Upper lobe of left lung (tissue), 6 donors: ENCODE measurements around the gene RPL38. TPM values are rescaled to one million over a fixed set of nuclear protein-coding genes. Genes with fewer than 3 reads are reported as not detected.
A peak's percentile ranks its signal among the peaks of the same experiment; 100 is the strongest.

Source experiments
- ATAC-seq, 2 donors: fragments of 200-7000 bp; cut with Tn5 transposase; one replicate each; pipeline ENCODE4 v1.9.1; 2022; ENCODE audit warnings: mild to moderate bottlenecking in 2 of 2, moderate library complexity in 2 of 2; ENCODE audit not compliant: low FRiP score in 2 of 2
- DNase-seq, 2 donors: peaks; one replicate each; pipeline ENCODE4 v3.0.0-alpha.2; 2019 to 2020
- H3K27ac ChIP-seq, 4 donors: fragments of 200-600 bp; sonication (generic); one replicate each; pipeline ENCODE4 v1.5.1; 2016 to 2019
- H3K27me3 ChIP-seq, 4 donors: fragments of 200-600 bp; sonication (generic); one replicate each; pipeline ENCODE4 v1.5.1; 2017 to 2019
- H3K36me3 ChIP-seq, 4 donors: fragments of 200-600 bp; sonication (generic); one replicate each; pipeline ENCODE4 v1.5.1; 2016 to 2019
- H3K4me1 ChIP-seq, 4 donors: fragments of 200-600 bp; sonication (generic); one replicate each; pipeline ENCODE4 v1.5.1; 2018 to 2019
- H3K4me3 ChIP-seq, 4 donors: fragments of 200-600 bp; sonication (generic); one replicate each; pipeline ENCODE4 v1.5.1; 2017 to 2019; ENCODE audit warnings: mild to moderate bottlenecking in 2 of 4, moderate library complexity in 1 of 4
- H3K9me3 ChIP-seq, 4 donors: fragments of 200-600 bp; sonication (generic); one replicate each; pipeline ENCODE4 v1.5.1; 2018 to 2019
- CTCF ChIP-seq, 6 experiments: fragments of 450-650 bp in 4 of 6; fragments of 200-600 bp in 2 of 6; sonication (generic) in 2 of 6; IDR thresholded peaks; one replicate each; pipeline ENCODE4 v1.5.1; 2016 to 2019; ENCODE audit warnings: antibody characterized with exemption in 6 of 6
- EP300 ChIP-seq, 4 donors: sonication (generic); formaldehyde crosslinking; IDR thresholded peaks; one replicate each; pipeline ENCODE4 v1.5.1; 2017; ENCODE audit warnings: antibody characterized with exemption in 4 of 4, control low read depth in 2 of 4
- POLR2A ChIP-seq, 4 donors: fragments of 450-650 bp; IDR thresholded peaks; one replicate each; pipeline ENCODE4 v1.5.1; 2016 to 2017; ENCODE audit warnings: antibody characterized with exemption in 4 of 4, mild to moderate bottlenecking in 2 of 4
- POLR2AphosphoS5 ChIP-seq, 2 donors: sonication (generic); formaldehyde crosslinking; IDR thresholded peaks; one replicate each; pipeline ENCODE4 v1.5.1; 2017; ENCODE audit warnings: antibody characterized with exemption in 2 of 2
- WGBS, 2 donors: methylation state at CpG; one replicate each; pipeline ENCODE4 v1.1.5; 2017 to 2018; 5-methylcytosine and 5-hydroxymethylcytosine counted together
- total RNA-seq, 6 donors: library from RNA; depleted of rRNA in 4 of 6; stranded (reverse); fragments of >200 nt in 4 of 6; gene quantifications; one replicate each; pipeline versions ENCODE4 v1.1.0 to v1.2.1, GENCODE V29; 2016 to 2021
- donor health status: DM: no; HTN: no; CAD: no; lungs with moderate emphysema.
- donor health status: DM: no; HTN: yes; CAD: no; lungs with severe emphysema.

Gene RPL38
- total RNA-seq, 6 donors from 2014 or later: 334 to 709 (median 485) TPM

DNA sequence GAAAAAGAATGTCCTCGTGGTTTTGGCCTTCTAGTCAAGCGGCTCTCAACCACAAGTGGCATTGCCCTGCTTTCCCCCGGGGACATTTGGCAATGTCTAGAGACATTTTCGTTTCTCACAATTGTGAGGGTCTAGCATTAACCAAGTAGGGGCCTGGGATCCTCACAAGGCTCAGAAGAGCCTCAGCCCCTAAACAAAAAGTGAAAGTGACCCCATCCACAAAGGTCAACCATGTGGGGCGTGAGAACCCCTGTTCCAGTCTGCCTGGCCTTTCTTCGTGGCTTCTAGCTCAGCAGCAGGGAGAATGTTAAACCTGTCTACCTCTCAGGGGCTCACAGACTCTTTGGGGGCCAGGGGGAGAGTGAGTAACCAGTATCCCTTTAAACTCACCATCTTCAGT lies 4.8 kb upstream of the RPL38 start:
- TF ChIP-seq CTCF (IDR thresholded peaks at IDR 0.05) (no peak), EP300 (IDR thresholded peaks at IDR 0.05) (no peak), POLR2AphosphoS5 (IDR thresholded peaks at IDR 0.05) (no peak), POLR2A (IDR thresholded peaks at IDR 0.05) (no peak)
- DNase-seq: no peak
- 51 to 75% methylated on average over 5 to 6 of the region's 6 CpGs for WGBS, 2 donors

GRCh38 chr17:74199306-74200092 lies 4.0 kb upstream of the RPL38 start:
- Histone ChIP-seq H3K36me3 (peaks cover 0 to 3% (median 0%) of the 10 kb centered on the region in 4 donors), H3K9me3 (no peaks in the 10 kb centered on the region), H3K4me3 (peak overlapping the region in 2 of 4 donors; percentile 12 to 17), H3K4me1 (peaks cover 11 to 23% (median 12%) of the 10 kb centered on the region in 4 donors), H3K27ac (no peak overlapping the region), H3K27me3 (peaks cover 0 to 2% (median 0%) of the 10 kb centered on the region in 4 donors)
- WGBS, 2 donors: 27 to 37% methylated on average over 19 to 35 of the region's 35 CpGs
- peak; percentile 64 to 70 for ATAC-seq
- DNase-seq: peak; percentile 72 to 93
- no peak for TF ChIP-seq POLR2AphosphoS5 (IDR thresholded peaks at IDR 0.05)
- peak; percentile 85 to 98 (median 88) for TF ChIP-seq CTCF (IDR thresholded peaks at IDR 0.05)
- no peak for TF ChIP-seq POLR2A (IDR thresholded peaks at IDR 0.05)

More for the DNA sequence above, 4.8 kb upstream of the RPL38 start:
- peaks cover 7 to 16% (median 7%) of the 10 kb centered on the region in 4 donors for H3K4me1 ChIP-seq
- H3K4me3 ChIP-seq: no peak overlapping the region
- H3K36me3 ChIP-seq: no peaks in the 10 kb centered on the region
- ATAC-seq: no peak
- peaks cover 0 to 2% (median 0%) of the 10 kb centered on the region in 4 donors for H3K27me3 ChIP-seq
- no peak overlapping the region for H3K27ac ChIP-seq
- no peaks in the 10 kb centered on the region for H3K9me3 ChIP-seq

DNA sequence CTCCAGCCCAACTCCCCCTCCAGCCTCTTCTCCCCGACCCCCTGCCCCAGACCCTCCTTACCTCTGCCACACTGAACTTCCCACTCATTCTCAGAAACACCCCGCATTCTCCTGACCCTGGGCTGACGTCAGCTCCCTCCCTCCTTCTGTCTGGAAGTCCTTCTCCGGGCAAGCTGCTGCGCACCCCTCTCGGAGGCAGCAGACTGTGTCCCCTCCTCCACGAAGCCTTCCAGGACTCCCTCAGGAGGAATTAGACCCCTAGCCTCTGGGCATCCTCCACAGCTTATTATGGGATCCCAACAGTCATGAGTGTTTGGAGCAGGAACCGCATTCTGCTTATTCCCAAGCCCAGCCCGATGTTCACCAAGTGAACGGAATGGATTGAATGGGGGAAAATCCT lies 3.4 kb upstream of the RPL38 start:
- no peaks in the 10 kb centered on the region for H3K9me3 ChIP-seq
- ATAC-seq: no peak
- no peak overlapping the region for H3K4me3 ChIP-seq
- H3K27me3 ChIP-seq: peaks cover 0 to 2% (median 0%) of the 10 kb centered on the region in 4 donors
- H3K4me1 ChIP-seq: peaks cover 17 to 29% (median 18%) of the 10 kb centered on the region in 4 donors
- peaks cover 0 to 10% (median 2%) of the 10 kb centered on the region in 4 donors for H3K36me3 ChIP-seq
- no peak overlapping the region for H3K27ac ChIP-seq
- 58 to 68% methylated on average over 10 of the region's 10 CpGs for WGBS, 2 donors
- no peak for TF ChIP-seq EP300 (IDR thresholded peaks at IDR 0.05)
- no peak for DNase-seq

- peaks cover 0 to 21% (median 12%) of the 10 kb centered on the region in 4 donors for H3K36me3 ChIP-seq
- H3K4me3 ChIP-seq: no peak overlapping the region
- no peak for TF ChIP-seq CTCF (IDR thresholded peaks at IDR 0.05)
- TF ChIP-seq POLR2A (IDR thresholded peaks at IDR 0.05): no peak
- TF ChIP-seq EP300 (IDR thresholded peaks at IDR 0.05): no peak
- no peak for TF ChIP-seq POLR2AphosphoS5 (IDR thresholded peaks at IDR 0.05)
- no peak for ATAC-seq
- 49 to 54% methylated on average over 8 of the region's 8 CpGs for WGBS, 2 donors
- no peak overlapping the region for H3K27ac ChIP-seq
- H3K9me3 ChIP-seq: no peaks in the 10 kb centered on the region
- peaks cover 27 to 40% (median 29%) of the 10 kb centered on the region in 4 donors for H3K4me1 ChIP-seq
- no peaks in the 10 kb centered on the region for H3K27me3 ChIP-seq
- no peak for DNase-seq
Measured at GRCh38 chr17:74201250-74201649, 2.2 kb upstream of the RPL38 start.

- no peak overlapping the region for H3K27ac ChIP-seq
- ATAC-seq: no peak
- WGBS, 2 donors: 75 to 76% methylated on average over 10 of the region's 10 CpGs
- H3K9me3 ChIP-seq: no peaks in the 10 kb centered on the region
- no peaks in the 10 kb centered on the region for H3K27me3 ChIP-seq
- H3K4me3 ChIP-seq: no peak overlapping the region
- H3K4me1 ChIP-seq: peaks cover 27 to 47% (median 32%) of the 10 kb centered on the region in 4 donors
- H3K36me3 ChIP-seq: peaks cover 0 to 28% (median 14%) of the 10 kb centered on the region in 4 donors
- TF ChIP-seq POLR2AphosphoS5 (IDR thresholded peaks at IDR 0.05): no peak
- no peak for TF ChIP-seq POLR2A (IDR thresholded peaks at IDR 0.05)
- TF ChIP-seq EP300 (IDR thresholded peaks at IDR 0.05): no peak
- TF ChIP-seq CTCF (IDR thresholded peaks at IDR 0.05): no peak
- no peak for DNase-seq
Measured at GRCh38 chr17:74201948-74202347, 1.5 kb upstream of the RPL38 start.
